GM12878 (cell line): Measurements from ENCODE around the gene RTEL1. TPM values are rescaled to one million over a fixed set of nuclear protein-coding genes. Genes with fewer than 3 reads are reported as not detected.
A peak's percentile ranks its signal among the peaks of the same experiment; 100 is the strongest.

Experiments
- ATAC-seq: fragments of 200-7000 bp; cut with Tn5 transposase; 3 replicates; pipeline ENCODE4 v1.9.1; 2020; ENCODE audit warnings: mild to moderate bottlenecking, moderate library complexity
- BruUV-seq: library from RNA; stranded (reverse); fragments of 400-500 nt; replicated peaks from 2 replicates; lab custom pipeline; 2021; lab: Mats Ljungman, UMichigan
- CTCF ChIA-PET: fragments of 300-600 bp; sonication (Branson Sonifier 250); formaldehyde crosslinking; extraction: SDS; loops from one replicate; lab custom pipeline; 2021; ENCODE audit warnings: inconsistent platforms; lab: Yijun Ruan, JAX
- POLR2A ChIA-PET: fragments of 350-600 bp; formaldehyde crosslinking; extraction: SDS; loops from one replicate; lab custom pipeline; 2021; ENCODE audit warnings: inconsistent platforms; lab: Charles Lee
- RAD21 ChIA-PET: fragments of 300-600 bp; sonication (Branson Sonifier 250); formaldehyde crosslinking; loops from one replicate; lab custom pipeline; 2023; ENCODE audit warnings: antibody characterized with exemption; ENCODE audit not compliant: unreplicated experiment; lab: Charles Lee
- SMC1A ChIA-PET: fragments of 300-600 bp; sonication (Branson Sonifier 250); formaldehyde crosslinking; loops from one replicate; lab custom pipeline; 2023; ENCODE audit not compliant: unreplicated experiment, uncharacterized antibody; lab: Charles Lee
- DNase-seq: peaks from one replicate; pipeline ENCODE4 v3.0.0-alpha.2; 2011; ENCODE audit warnings: low read depth, low spot score
- FAIRE-seq: peaks from 3 replicates; lab custom pipeline; 2011; peaks lifted over from hg19 to GRCh38; lab: Jason Lieb, UNC
- H2AFZ ChIP-seq: 2 replicates; pipeline ENCODE4 v1.6.0; 2011; ENCODE audit warnings: low read depth, low read length, control low read depth; ENCODE audit not compliant: control insufficient read depth
- H3K27ac ChIP-seq: 2 replicates; pipeline ENCODE4 v1.5.1; 2011; ENCODE audit warnings: control low read depth; ENCODE audit not compliant: control insufficient read depth, insufficient read depth
- H3K27me3 ChIP-seq, 2 experiments: replicated peaks in 1 of 2; 2 replicates each; pipeline versions ENCODE4 v1.6.0 to v1.6.1; 2011; ENCODE audit warnings: low read length in 1 of 2; ENCODE audit not compliant: control insufficient read depth in 2 of 2, insufficient read depth in 2 of 2
- H3K36me3 ChIP-seq, 2 experiments: 2 replicates each; pipeline ENCODE4 v1.5.1; 2011; ENCODE audit warnings: low read length in 1 of 2; ENCODE audit not compliant: control insufficient read depth in 2 of 2, insufficient read depth in 2 of 2
- H3K4me1 ChIP-seq: 2 replicates; pipeline ENCODE4 v1.6.1; 2011; ENCODE audit warnings: mild to moderate bottlenecking, low read length, moderate library complexity, mixed read lengths; ENCODE audit not compliant: control insufficient read depth, insufficient read depth
- H3K4me2 ChIP-seq: 2 replicates; pipeline ENCODE4 v1.6.0; 2011; ENCODE audit warnings: control low read depth; ENCODE audit not compliant: control insufficient read depth, insufficient read depth
- H3K4me3 ChIP-seq: fragments of 200-600 bp; sonication (generic); 2 replicates; pipeline ENCODE4 v1.5.1; 2016
- H3K79me2 ChIP-seq: 2 replicates; pipeline ENCODE4 v1.6.0; 2011; ENCODE audit warnings: low read length; ENCODE audit not compliant: control insufficient read depth, insufficient read depth
- H3K9ac ChIP-seq: 2 replicates; pipeline ENCODE4 v1.8.0; 2011; ENCODE audit warnings: low read length, control low read depth, mixed read lengths; ENCODE audit not compliant: control insufficient read depth, insufficient read depth
- H3K9me3 ChIP-seq: replicated peaks from 3 replicates; pipeline ENCODE4 v1.5.1; 2011; ENCODE audit warnings: mild to moderate bottlenecking, low read length; ENCODE audit not compliant: control insufficient read depth, insufficient read depth
- H4K20me1 ChIP-seq: 2 replicates; pipeline ENCODE4 v1.6.0; 2011; ENCODE audit not compliant: control insufficient read depth, insufficient read depth
- CREM ChIP-seq: IDR thresholded peaks from 2 replicates; pipeline ENCODE4 v1.6.1; 2014; ENCODE audit warnings: antibody characterized with exemption, low read depth
- FOXK2 ChIP-seq: fragments of 450-650 bp; IDR thresholded peaks from 2 replicates; pipeline ENCODE4 v1.6.1; 2017; ENCODE audit warnings: mild to moderate bottlenecking, moderate library complexity
- NFXL1 ChIP-seq: fragments of 450-650 bp; IDR thresholded peaks from 2 replicates; pipeline ENCODE4 v1.6.1; 2017; ENCODE audit warnings: antibody characterized with exemption, mild to moderate bottlenecking, borderline replicate concordance
- POLR2A ChIP-seq: IDR thresholded peaks from 2 replicates; pipeline ENCODE4 v1.6.1; 2011; ENCODE audit warnings: low read depth, mild to moderate bottlenecking, low read length
- POLR2AphosphoS5 ChIP-seq: IDR thresholded peaks from 2 replicates; pipeline ENCODE4 v1.6.1; 2011; ENCODE audit warnings: mild to moderate bottlenecking, low read length, inconsistent platforms
- ZNF217 ChIP-seq: fragments of 450-650 bp; IDR thresholded peaks from 2 replicates; pipeline ENCODE4 v1.6.1; 2017; ENCODE audit warnings: antibody characterized with exemption, mild to moderate bottlenecking
- WGBS: methylation state at CpG from one replicate; pipeline ENCODE4 v1.1.6; 2016; ENCODE audit warnings: low lambda C conversion rate; ENCODE audit not compliant: insufficient replicate concordance, insufficient coverage; ENCODE audit errors: missing lambda C conversion rate; 5-methylcytosine and 5-hydroxymethylcytosine counted together
- in situ Hi-C: fragments of 300-500 bp; cut with MboI; formaldehyde crosslinking; loops from 9 replicates; pipeline ENCODE4 v1.14.3; 2018; ENCODE audit warnings: mixed read lengths
- intact Hi-C: fragments of 100-400 bp; cut with micrococcal nuclease; formaldehyde crosslinking; loops from one replicate; pipeline ENCODE4 v1.14.2; 2022; ENCODE audit not compliant: unreplicated experiment
- polyA plus RNA-seq, 11 experiments: library from polyadenylated mRNA; depleted of rRNA in 4 of 11; unstranded in 6 of 11; stranded (reverse) in 5 of 11; fragments of >200 nt; fragmentation: Nextera tagmentation in 4 of 11; fragmentation: Illumina TruSeq in 1 of 11; extraction: Ambion mirVana in 4 of 11; extraction: Trizol in 1 of 11; gene quantifications; 1 replicate in 1 of 11; 2 replicates in 10 of 11; pipeline versions ENCODE4 v1.2.1 to v1.2.3, GENCODE V29; 2011 to 2016; ENCODE audit warnings: inconsistent platforms in 2 of 11, missing spikeins in 2 of 11, low read depth in 1 of 11
- total RNA-seq, 4 experiments: library from RNA; depleted of rRNA in 3 of 4; stranded (reverse); fragments of >200 nt in 3 of 4; fragmentation: Illumina TruSeq in 1 of 4; extraction: Trizol in 1 of 4; gene quantifications; 2 replicates each; pipeline versions ENCODE4 v1.2.1 to v1.2.3, GENCODE V29; 2013 to 2021
- TF ChIP-seq, protein P1 (sequence below): IDR thresholded peaks from 2 replicates; pipeline ENCODE4 v1.6.1; 2011; ENCODE audit warnings: borderline replicate concordance, low read depth, mild to moderate bottlenecking, moderate library complexity, low read length; ENCODE audit not compliant: insufficient read depth, poor library complexity, severe bottlenecking

The RTEL1 gene
- total and polyA plus RNA-seq, 10 of the 15 experiments (the other 5 are each of a cell fraction or from before 2014, with no cell fraction given): 0.40 to 37.2 (median 15.6) TPM; not detected in 1

DNA sequence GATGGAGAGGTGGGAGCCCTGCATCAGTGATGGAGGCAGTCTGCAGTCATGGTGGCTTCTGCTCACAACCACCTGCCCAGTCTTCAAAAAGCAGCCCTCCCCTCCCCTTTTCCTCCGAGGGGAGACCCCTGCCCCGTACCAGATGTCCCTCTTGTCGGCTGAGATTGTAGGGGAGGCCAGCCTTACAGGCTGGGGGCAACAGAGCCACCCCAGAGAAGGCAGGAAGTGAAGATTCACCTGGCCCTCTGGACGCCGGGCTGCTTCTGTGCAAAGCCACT lies 42.9 kb downstream of the RTEL1 start:
- peaks cover under 1% of the 10 kb centered on the region for H3K79me2 ChIP-seq
- 40% methylated on average over 5 of the region's 5 CpGs for WGBS
- ChIA-PET POLR2A (interaction anchor here (0.6 kb wide), 1 partner anchor 191 kb away, joined by 4 read pairs; no protein-coding TSS in a partner anchor), CTCF (no interaction called here), SMC1A (no interaction called here), RAD21 (no interaction called here)
- DNase-seq (no peak), FAIRE-seq (no peak), ATAC-seq (no peak)
- no peak overlapping the region for H3K27ac ChIP-seq
- TF ChIP-seq POLR2A (0 out of 2 replicates have a peak, but pooled peaks have one; percentile 1), FOXK2 (no peak), NFXL1 (no peak)
- H3K9me3 ChIP-seq: no peaks in the 10 kb centered on the region
- H3K9ac ChIP-seq: no peak overlapping the region
- in situ Hi-C loops (no loop called here), intact Hi-C loops (no loop called here)
- H3K4me2 ChIP-seq: no peak overlapping the region
- no peaks in the 10 kb centered on the region for H4K20me1 ChIP-seq
- peaks cover 18% of the 10 kb centered on the region for H3K4me1 ChIP-seq
- no peaks in the 10 kb centered on the region for H3K27me3 ChIP-seq
- BruUV-seq: no TSS peak
- no peak overlapping the region for H3K4me3 ChIP-seq
- H3K36me3 ChIP-seq: peaks cover 5 to 7% of the 10 kb centered on the region in 2 experiments; a peak in 3 of 4 replicates
- H2AFZ ChIP-seq: no peak overlapping the region

GRCh38 chr20:63701329-63702035 lies 43.4 kb downstream of the RTEL1 start:
- Histone ChIP-seq H3K4me3 (no peak overlapping the region), H3K4me1 (peaks cover 23% of the 10 kb centered on the region), H3K4me2 (no peak overlapping the region), H3K9me3 (no peaks in the 10 kb centered on the region), H3K9ac (no peak overlapping the region), H3K27me3 (no peaks in the 10 kb centered on the region), H3K36me3 (peaks cover 5 to 7% of the 10 kb centered on the region in 2 experiments; a peak in 3 of 4 replicates), H3K79me2 (peaks cover 6% of the 10 kb centered on the region), H2AFZ (no peak overlapping the region), H4K20me1 (no peaks in the 10 kb centered on the region), H3K27ac (no peak overlapping the region)
- in situ Hi-C loops (no loop called here), intact Hi-C loops (no loop called here)
- no peak for ATAC-seq
- no TSS peak for BruUV-seq
- TF ChIP-seq, protein P1, sequence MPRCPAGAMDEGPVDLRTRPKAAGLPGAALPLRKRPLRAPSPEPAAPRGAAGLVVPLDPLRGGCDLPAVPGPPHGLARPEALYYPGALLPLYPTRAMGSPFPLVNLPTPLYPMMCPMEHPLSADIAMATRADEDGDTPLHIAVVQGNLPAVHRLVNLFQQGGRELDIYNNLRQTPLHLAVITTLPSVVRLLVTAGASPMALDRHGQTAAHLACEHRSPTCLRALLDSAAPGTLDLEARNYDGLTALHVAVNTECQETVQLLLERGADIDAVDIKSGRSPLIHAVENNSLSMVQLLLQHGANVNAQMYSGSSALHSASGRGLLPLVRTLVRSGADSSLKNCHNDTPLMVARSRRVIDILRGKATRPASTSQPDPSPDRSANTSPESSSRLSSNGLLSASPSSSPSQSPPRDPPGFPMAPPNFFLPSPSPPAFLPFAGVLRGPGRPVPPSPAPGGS: no peak
- no peak for TF ChIP-seq ZNF217
- TF ChIP-seq CREM: no peak
- peak; percentile 18; the same call in 1 of the 2 replicates for TF ChIP-seq POLR2AphosphoS5
- ChIA-PET RAD21 (interaction anchor here (0.5 kb wide), 1 partner anchor 27 kb away, joined by 4 read pairs; no protein-coding TSS in a partner anchor), CTCF (no interaction called here), POLR2A (interaction anchor here (0.6 kb wide), 1 partner anchor 190 kb away, joined by 4 read pairs; no protein-coding TSS in a partner anchor), SMC1A (interaction anchor here (0.9 kb wide), 1 partner anchor 164 kb away, joined by 3 read pairs; the partner anchor contains the start of gene TPD52L2)
- 60% methylated on average over 12 of the region's 14 CpGs for WGBS
- FAIRE-seq: no peak
- no peak for DNase-seq
